Suprapubic skin (tissue), 4 donors: ENCODE results near the gene NAPA.

Source experiments
- CTCF ChIP-seq, 2 donors: fragments of 200-600 bp in 1 of 2; fragments of 450-650 bp in 1 of 2; sonication (generic) in 1 of 2; IDR thresholded peaks; one replicate each; pipeline ENCODE4 v1.5.1; 2016 to 2019; ENCODE audit warnings: antibody characterized with exemption in 2 of 2, mild to moderate bottlenecking in 1 of 2, moderate library complexity in 1 of 2
- POLR2A ChIP-seq, 2 donors: fragments of 450-650 bp; IDR thresholded peaks; one replicate each; pipeline ENCODE4 v1.6.1; 2017; ENCODE audit warnings: antibody characterized with exemption in 2 of 2, mild to moderate bottlenecking in 2 of 2, moderate library complexity in 2 of 2
- POLR2AphosphoS5 ChIP-seq, 3 donors: sonication (generic); formaldehyde crosslinking; IDR thresholded peaks; one replicate each; pipeline ENCODE4 v1.6.1; 2017; ENCODE audit warnings: antibody characterized with exemption in 3 of 3

DNA sequence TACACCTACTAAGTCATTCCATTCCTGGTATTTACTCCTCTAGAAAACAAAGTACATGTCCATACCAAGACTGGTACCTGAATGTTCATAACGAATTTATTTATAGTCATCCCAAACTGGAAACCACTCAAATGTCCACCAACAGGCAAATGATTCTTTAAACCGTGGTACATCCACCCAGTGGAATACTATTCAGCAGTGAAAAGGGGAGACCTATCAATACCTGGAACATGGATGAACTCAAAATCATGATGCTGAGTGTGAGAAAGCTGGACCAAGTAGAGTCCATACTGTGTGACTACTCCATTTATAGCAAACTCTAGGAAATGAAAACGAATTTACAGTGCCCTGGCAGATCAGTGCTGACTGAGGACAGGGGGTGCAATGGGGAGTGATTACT lies 11.9 kb upstream of the NAPA start:
- TF ChIP-seq POLR2A (IDR thresholded peaks at IDR 0.05): no peak
- TF ChIP-seq POLR2AphosphoS5 (IDR thresholded peaks at IDR 0.05): no peak
- no peak for TF ChIP-seq CTCF (IDR thresholded peaks at IDR 0.05)
